GM13977 (cell line): ENCODE data around the gene SOCS3.

Experiments used
- DNase-seq: peaks from one replicate; pipeline ENCODE4 v3.0.0; 2012; ENCODE audit warnings: low spot score
- CTCF ChIP-seq: IDR thresholded peaks from 2 replicates; pipeline ENCODE4 v1.5.1; 2012; ENCODE audit warnings: mild to moderate bottlenecking, control low read depth; ENCODE audit not compliant: insufficient read depth; ENCODE audit errors: extremely low read depth, missing control alignments
- in situ Hi-C: fragments of 300-500 bp; cut with MboI; formaldehyde crosslinking; loops from one replicate; pipeline ENCODE4 v1.12.0; 2022; ENCODE audit warnings: low sequenced_read_pairs, low pct_unique_long_range_greater_than_20kb, mixed read lengths, inconsistent platforms; ENCODE audit not compliant: unreplicated experiment

Gene SOCS3

DNA sequence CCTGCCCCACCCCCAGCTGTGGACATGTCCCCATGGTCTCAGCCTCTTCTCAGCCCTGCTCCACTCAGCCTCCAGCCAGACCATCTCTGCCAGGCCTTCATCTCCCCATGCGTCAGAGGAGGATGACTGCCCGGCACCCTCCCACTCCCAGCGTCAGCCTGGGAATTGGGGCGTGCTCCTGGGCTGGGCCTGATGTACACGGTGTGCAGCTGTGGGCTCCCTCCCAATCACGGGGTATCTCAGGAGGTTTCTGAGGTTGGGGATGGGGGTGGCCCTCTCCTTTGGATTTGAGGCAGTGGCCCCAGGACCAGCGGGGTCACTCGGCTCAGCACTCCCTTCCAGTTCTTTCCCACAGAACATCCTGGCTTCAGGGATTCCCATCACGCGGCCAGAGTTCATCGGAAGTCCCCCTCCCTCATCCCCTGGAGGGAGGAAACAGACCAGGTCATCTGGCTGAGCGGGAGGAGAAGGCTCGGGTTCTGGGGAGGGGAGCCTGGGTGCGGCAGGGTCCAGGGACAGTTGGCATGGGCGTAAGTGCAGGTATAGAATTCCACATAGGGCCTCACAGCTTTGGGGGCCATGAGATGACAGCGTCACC, 36.9 kb downstream of the SOCS3 start:
- TF ChIP-seq CTCF, result no peak
- no peak for DNase-seq
- in situ Hi-C loops, result no loop called here

DNA sequence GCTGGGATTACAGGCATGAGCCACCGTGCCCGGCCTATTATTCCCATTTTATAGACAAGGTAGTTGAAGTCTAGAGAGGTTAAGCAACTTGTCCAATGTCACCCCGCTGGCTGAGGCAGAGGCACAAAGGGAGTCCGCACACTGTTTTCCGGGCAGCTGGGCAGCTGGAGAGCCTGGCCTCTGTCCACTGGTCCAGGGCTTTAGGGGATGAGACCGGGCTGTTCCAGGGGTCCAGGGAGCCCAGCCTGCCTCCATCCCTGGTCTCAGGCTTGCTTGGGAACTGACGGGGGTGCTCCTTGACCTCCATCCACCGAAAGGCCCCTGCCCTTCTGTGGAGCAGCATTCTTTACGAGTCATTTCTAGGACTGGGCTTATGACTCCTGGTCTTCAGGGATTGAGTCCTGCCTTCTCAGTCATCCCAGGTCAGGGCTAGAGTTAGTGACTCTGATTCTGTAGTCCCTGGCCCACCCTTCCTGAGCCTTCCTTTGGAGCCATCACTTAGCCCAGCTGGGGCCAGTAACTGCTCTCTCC, 37.5 kb downstream of the SOCS3 start:
- TF ChIP-seq CTCF, result no peak
- in situ Hi-C loops, result no loop called here
- DNase-seq, result no peak

DNA sequence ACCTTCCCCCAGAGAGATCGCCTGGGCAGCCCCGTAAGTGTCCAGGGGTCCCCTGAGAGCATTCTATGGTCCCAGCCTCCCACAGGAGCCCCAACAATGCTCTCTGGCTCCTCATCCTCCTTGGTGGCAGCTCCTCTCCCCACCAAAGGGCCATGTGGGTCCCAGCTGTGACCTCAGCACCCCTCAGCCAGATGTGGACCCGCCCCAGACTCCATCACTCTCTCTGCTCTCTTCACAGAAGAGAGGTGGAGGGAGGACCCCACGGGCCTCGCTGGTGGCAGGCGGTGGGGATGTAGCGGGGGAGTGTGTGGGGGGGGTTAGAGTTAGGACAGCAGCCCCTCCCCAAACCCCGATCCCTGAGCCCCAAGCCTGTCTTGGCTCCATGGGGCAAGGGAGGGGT, 41.0 kb downstream of the SOCS3 start:
- no peak for TF ChIP-seq CTCF
- no peak for DNase-seq
- in situ Hi-C loops, result no loop called here

DNA sequence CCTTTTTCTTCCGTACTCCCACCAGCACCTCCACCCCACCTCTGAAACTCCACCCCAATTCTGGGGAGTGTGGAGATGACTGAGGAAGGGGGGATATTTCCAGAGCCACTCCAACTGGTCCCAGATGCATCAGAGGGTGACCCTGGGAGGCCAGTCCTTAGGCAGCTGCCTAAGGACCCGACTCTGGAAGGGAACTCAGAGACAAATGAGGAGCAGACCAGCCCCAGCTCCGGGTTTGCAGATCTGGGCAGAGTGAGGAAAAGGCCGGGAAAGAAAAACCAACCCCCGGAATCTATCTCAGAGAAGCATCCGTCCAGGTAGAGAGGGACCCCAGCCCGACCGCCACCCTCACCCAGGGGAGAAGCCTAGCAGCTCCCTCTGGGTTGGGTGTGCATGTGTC, 41.5 kb downstream of the SOCS3 start:
- in situ Hi-C loops, result no loop called here

GRCh38 chr17:78317794-78318400, 42.0 kb downstream of the SOCS3 start:
- TF ChIP-seq CTCF, result no peak
- in situ Hi-C loops, result no loop called here
- DNase-seq, result no peak

More for the DNA sequence above, 41.5 kb downstream of the SOCS3 start:
- no peak for DNase-seq
- TF ChIP-seq CTCF, result no peak

DNA sequence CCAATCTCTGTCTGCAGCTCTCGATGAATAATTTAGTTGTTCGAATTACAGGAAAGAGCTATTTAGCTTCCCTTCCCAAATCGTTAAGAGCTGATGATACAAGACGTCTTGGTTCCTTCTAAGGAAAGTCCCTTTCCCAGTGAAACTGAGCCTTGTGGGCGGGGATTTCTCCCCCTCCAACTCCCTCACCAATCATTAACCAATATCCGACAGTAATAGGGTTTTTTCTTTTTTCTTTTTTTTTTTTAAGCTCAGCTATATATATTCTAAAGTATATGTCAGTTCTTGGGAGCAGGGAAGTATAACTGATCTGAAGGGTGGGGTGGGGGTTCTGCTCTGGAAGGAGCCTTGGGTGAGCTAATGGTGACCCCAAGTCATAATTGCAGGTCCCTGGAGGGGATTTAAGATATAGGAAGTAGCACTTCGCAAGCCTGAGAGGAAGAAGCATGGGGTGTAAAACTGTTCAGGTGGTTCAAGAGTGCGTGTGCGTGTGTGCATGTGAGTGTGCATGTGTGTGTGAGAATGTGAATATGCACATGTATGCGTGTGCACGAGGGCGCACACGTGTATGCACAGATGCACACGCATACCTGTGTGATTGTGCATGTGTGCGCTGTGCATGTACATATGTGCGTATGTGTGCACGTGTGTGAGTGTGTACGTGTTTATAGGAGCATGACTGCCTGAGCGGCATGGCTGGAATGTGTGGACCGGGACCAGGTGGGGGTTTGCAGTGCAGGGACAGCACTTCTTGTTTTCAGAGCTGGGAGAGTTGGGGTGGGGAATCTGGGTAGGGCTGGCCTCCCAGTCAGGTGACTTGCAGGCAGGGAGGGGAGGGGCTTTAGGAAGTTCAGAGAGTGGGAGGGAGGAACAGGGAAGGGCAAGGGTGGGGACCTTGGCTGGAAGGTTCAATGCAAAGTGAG, 42.7 kb downstream of the SOCS3 start:
- in situ Hi-C loops, result no loop called here
- peak; percentile 67 for DNase-seq
- TF ChIP-seq CTCF, result no peak
